ENCODE data around the gene H6PD.

GRCh38 chr1:9241891-9242290 lies 7.3 kb downstream of the H6PD start:
- no peak for TF ChIP-seq POLR2A (IDR thresholded peaks at IDR 0.05)
- TF ChIP-seq CTCF (IDR thresholded peaks at IDR 0.05 in 4 of 5, conservative IDR thresholded peaks at IDR 0.05 in 1 of 5) = no peak

Data from gastrocnemius medialis (tissue), 4 donors.